Measurements from ENCODE around the gene FHIT.
"Not testable (repeated sequence)": the region's sequence is repeated elsewhere in the genome, so short reads cannot be mapped to it uniquely, and the experiment has no call there.

The FHIT gene

DNA sequence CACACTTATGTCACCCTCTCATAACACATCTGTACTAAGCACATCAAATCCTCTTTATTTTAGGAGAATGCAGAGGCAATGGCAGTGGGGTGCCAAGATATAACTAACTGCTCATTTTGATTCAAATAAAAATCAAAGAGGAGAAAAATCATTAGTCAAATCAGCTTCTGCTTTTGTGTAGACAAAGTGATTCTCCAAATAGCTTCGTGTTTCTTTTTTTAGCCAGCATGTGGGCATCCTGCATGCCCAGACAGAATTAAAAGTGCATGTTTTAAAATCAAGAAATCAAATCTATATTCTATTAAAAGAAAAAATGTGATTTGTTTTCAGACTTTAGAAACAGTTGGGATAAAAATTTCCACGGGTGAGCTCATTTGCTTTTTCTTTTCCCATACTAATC lies 1440.1 kb downstream of the FHIT start:
- H3K9me3 ChIP-seq (ENCODE audit: control insufficient read depth, low read length) = no peaks in the 10 kb centered on the region
- no peak overlapping the region for H3K4me3 ChIP-seq (ENCODE audit: low read length)
- H3K9ac ChIP-seq (ENCODE audit: low read length) = no peak overlapping the region
- DNase-seq (ENCODE audit: low read depth) = no peak
- H3K36me3 ChIP-seq (ENCODE audit: control insufficient read depth, insufficient read depth, low read length, severe bottlenecking) = no peaks in the 10 kb centered on the region
- no peaks in the 10 kb centered on the region for H3K27me3 ChIP-seq (replicated peaks; ENCODE audit: control insufficient read depth, insufficient read depth, low read length)
- H3K4me1 ChIP-seq (ENCODE audit: control insufficient read depth, insufficient read depth, low read length) = peaks cover 9% of the 10 kb centered on the region

DNA sequence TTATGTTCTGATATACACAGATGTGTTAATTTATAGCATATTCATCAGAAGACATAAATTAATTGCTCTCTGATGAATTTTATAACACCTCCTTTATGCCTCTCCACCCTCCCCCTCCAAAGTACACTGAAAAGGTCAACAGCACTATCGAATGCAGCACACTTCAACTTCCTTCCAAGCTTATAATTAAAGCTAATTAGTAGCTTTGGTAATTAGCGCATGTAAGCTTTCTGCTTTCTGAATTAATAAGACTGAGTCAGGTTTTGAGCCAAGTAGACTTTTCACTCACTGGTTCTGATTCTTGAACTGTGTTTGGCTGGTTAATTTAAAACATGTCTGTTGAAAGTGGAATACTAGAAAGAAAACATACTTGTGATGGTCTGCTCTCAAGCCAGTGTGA lies 1440.6 kb downstream of the FHIT start:
- H3K4me3 ChIP-seq (ENCODE audit: low read length) = no peak overlapping the region
- H3K9ac ChIP-seq (ENCODE audit: low read length) = no peak overlapping the region
- H3K4me1 ChIP-seq (ENCODE audit: control insufficient read depth, insufficient read depth, low read length) = peaks cover 9% of the 10 kb centered on the region
- H3K36me3 ChIP-seq (ENCODE audit: control insufficient read depth, insufficient read depth, low read length, severe bottlenecking) = no peaks in the 10 kb centered on the region
- H3K27me3 ChIP-seq (replicated peaks; ENCODE audit: control insufficient read depth, insufficient read depth, low read length) = no peaks in the 10 kb centered on the region
- no peak for DNase-seq (ENCODE audit: low read depth)
- no peaks in the 10 kb centered on the region for H3K9me3 ChIP-seq (ENCODE audit: control insufficient read depth, low read length)

GRCh38 chr3:59809710-59810444 lies 1441.4 kb downstream of the FHIT start:
- Histone ChIP-seq H3K4me1 (ENCODE audit: control insufficient read depth, insufficient read depth, low read length) (peaks cover 9% of the 10 kb centered on the region), H3K36me3 (ENCODE audit: control insufficient read depth, insufficient read depth, low read length, severe bottlenecking) (no peaks in the 10 kb centered on the region), H3K9me3 (ENCODE audit: control insufficient read depth, low read length) (no peaks in the 10 kb centered on the region), H3K4me3 (ENCODE audit: low read length) (no peak overlapping the region), H3K9ac (ENCODE audit: low read length) (peak overlapping the region; percentile 31), H3K27me3 (replicated peaks; ENCODE audit: control insufficient read depth, insufficient read depth, low read length) (no peaks in the 10 kb centered on the region)
- DNase-seq (ENCODE audit: low read depth) = peak; percentile 58

DNA sequence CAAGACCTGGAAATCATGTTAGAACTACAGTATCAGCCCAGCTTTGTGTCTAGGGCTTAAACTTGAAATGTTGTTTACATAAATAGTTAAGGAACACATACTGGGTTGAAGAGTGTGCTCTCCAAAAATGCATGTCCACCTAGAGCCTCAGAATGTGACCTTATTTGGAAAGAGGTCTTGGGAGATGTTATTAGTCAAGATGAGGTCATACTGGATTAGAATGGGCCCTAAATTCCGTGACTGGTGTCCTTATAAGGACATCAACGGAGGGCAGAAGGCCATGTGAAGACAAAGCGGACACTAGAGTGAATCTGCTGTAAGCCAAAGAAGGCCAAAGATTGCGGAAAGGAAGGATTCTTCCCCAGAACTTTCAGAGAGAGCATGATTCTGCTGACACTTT lies 1442.2 kb downstream of the FHIT start:
- Histone ChIP-seq H3K9ac (ENCODE audit: low read length) (no peak overlapping the region), H3K4me1 (ENCODE audit: control insufficient read depth, insufficient read depth, low read length) (peaks cover 9% of the 10 kb centered on the region), H3K4me3 (ENCODE audit: low read length) (no peak overlapping the region), H3K9me3 (ENCODE audit: control insufficient read depth, low read length) (no peaks in the 10 kb centered on the region), H3K27me3 (replicated peaks; ENCODE audit: control insufficient read depth, insufficient read depth, low read length) (no peaks in the 10 kb centered on the region), H3K36me3 (ENCODE audit: control insufficient read depth, insufficient read depth, low read length, severe bottlenecking) (no peaks in the 10 kb centered on the region)
- DNase-seq (ENCODE audit: low read depth) = peak; percentile 7

DNA sequence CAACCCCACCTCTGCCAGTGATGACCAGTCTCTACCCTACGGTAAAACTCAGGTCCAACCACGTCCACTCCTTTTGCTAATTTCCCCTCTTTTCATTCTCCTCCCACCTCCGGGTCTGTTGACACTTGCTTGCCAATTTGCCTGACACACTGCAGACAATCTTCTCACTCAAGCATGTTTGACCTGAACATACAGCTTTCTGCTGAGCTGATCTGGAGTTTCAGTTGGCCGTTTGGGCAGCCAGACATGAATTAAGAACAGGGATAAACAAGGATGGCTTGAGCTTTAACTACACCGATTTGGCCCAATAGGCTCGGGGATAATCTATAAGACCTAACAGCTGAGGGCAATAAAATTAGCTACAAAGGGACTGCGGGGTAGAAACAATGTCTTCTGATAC lies 1442.8 kb downstream of the FHIT start:
- Histone ChIP-seq H3K4me1 (ENCODE audit: control insufficient read depth, insufficient read depth, low read length) (peaks cover 9% of the 10 kb centered on the region), H3K9ac (ENCODE audit: low read length) (no peak overlapping the region), H3K27me3 (replicated peaks; ENCODE audit: control insufficient read depth, insufficient read depth, low read length) (no peaks in the 10 kb centered on the region), H3K36me3 (ENCODE audit: control insufficient read depth, insufficient read depth, low read length, severe bottlenecking) (no peaks in the 10 kb centered on the region), H3K9me3 (ENCODE audit: control insufficient read depth, low read length) (no peaks in the 10 kb centered on the region), H3K4me3 (ENCODE audit: low read length) (no peak overlapping the region)
- no peak for DNase-seq (ENCODE audit: low read depth)

DNA sequence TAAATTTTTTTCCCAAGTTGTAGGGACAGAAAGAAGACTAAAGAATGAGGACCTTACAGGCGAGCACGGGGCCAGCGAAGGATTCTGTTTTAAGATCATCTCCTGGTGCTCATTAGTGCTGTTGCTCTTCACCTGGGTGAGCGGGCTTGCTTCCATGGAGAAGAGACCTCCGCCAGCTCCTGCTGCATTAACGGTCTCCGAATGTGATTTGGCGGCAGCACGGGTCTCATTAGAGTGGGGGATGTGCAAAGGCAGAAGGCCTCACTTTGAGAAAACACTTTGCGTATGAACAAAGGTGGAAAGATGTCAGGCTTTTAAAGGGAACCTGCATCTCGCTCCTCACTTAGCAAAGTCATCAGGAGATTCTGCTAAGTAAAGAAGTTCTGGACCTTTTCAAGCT lies 1448.0 kb downstream of the FHIT start:
- no peaks in the 10 kb centered on the region for H3K4me1 ChIP-seq (ENCODE audit: control insufficient read depth, insufficient read depth, low read length)
- H3K9ac ChIP-seq (ENCODE audit: low read length) = no peak overlapping the region
- H3K9me3 ChIP-seq (ENCODE audit: control insufficient read depth, low read length) = no peaks in the 10 kb centered on the region
- no peaks in the 10 kb centered on the region for H3K27me3 ChIP-seq (replicated peaks; ENCODE audit: control insufficient read depth, insufficient read depth, low read length)
- H3K36me3 ChIP-seq (ENCODE audit: control insufficient read depth, insufficient read depth, low read length, severe bottlenecking) = no peaks in the 10 kb centered on the region
- no peak overlapping the region for H3K4me3 ChIP-seq (ENCODE audit: low read length)
- no peak for DNase-seq (ENCODE audit: low read depth)

- H3K4me1 ChIP-seq (ENCODE audit: control insufficient read depth, insufficient read depth, low read length); H3K4me3 ChIP-seq (ENCODE audit: low read length); H3K27me3 ChIP-seq (replicated peaks; ENCODE audit: control insufficient read depth, insufficient read depth, low read length); DNase-seq (ENCODE audit: low read depth); H3K36me3 ChIP-seq (ENCODE audit: control insufficient read depth, insufficient read depth, low read length, severe bottlenecking); H3K9me3 ChIP-seq (ENCODE audit: control insufficient read depth, low read length); H3K9ac ChIP-seq (ENCODE audit: low read length): not testable (repeated sequence)
These were observed 1448.8 kb downstream of the FHIT start for GRCh38 chr3:59802453-59802852.

DNA sequence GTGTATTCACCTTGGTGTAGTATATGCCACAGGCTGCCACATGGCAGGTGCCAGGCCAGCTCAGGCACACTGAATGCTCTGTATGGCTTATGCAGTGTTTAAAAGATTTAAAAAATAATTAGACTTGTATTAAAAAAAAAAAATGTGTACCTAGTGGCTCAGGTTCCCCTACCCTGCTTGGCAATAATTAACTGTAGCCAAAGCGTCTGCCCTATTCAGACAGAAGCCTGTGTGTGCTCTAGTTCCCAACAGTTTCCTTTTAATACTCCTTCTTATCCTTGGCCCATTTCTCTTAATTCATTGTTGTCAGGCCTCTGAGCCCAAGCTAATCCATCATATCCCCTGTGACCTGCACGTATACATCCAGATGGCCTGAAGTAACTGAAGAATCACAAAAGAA lies 1449.2 kb downstream of the FHIT start:
- no peak for DNase-seq (ENCODE audit: low read depth)

GRCh38 chr3:59800481-59800880 lies 1450.8 kb downstream of the FHIT start:
- H3K27me3 ChIP-seq (replicated peaks; ENCODE audit: control insufficient read depth, insufficient read depth, low read length) = no peaks in the 10 kb centered on the region
- H3K4me1 ChIP-seq (ENCODE audit: control insufficient read depth, insufficient read depth, low read length) = no peaks in the 10 kb centered on the region
- DNase-seq (ENCODE audit: low read depth) = no peak
- no peak overlapping the region for H3K9ac ChIP-seq (ENCODE audit: low read length)
- no peaks in the 10 kb centered on the region for H3K9me3 ChIP-seq (ENCODE audit: control insufficient read depth, low read length)
- H3K36me3 ChIP-seq (ENCODE audit: control insufficient read depth, insufficient read depth, low read length, severe bottlenecking) = no peaks in the 10 kb centered on the region
- no peak overlapping the region for H3K4me3 ChIP-seq (ENCODE audit: low read length)

More for the DNA sequence above, 1449.2 kb downstream of the FHIT start:
- no peaks in the 10 kb centered on the region for H3K4me1 ChIP-seq (ENCODE audit: control insufficient read depth, insufficient read depth, low read length)
- no peak overlapping the region for H3K9ac ChIP-seq (ENCODE audit: low read length)
- no peaks in the 10 kb centered on the region for H3K36me3 ChIP-seq (ENCODE audit: control insufficient read depth, insufficient read depth, low read length, severe bottlenecking)
- H3K27me3 ChIP-seq (replicated peaks; ENCODE audit: control insufficient read depth, insufficient read depth, low read length) = no peaks in the 10 kb centered on the region
- no peak overlapping the region for H3K4me3 ChIP-seq (ENCODE audit: low read length)
- no peaks in the 10 kb centered on the region for H3K9me3 ChIP-seq (ENCODE audit: control insufficient read depth, low read length)

DNA sequence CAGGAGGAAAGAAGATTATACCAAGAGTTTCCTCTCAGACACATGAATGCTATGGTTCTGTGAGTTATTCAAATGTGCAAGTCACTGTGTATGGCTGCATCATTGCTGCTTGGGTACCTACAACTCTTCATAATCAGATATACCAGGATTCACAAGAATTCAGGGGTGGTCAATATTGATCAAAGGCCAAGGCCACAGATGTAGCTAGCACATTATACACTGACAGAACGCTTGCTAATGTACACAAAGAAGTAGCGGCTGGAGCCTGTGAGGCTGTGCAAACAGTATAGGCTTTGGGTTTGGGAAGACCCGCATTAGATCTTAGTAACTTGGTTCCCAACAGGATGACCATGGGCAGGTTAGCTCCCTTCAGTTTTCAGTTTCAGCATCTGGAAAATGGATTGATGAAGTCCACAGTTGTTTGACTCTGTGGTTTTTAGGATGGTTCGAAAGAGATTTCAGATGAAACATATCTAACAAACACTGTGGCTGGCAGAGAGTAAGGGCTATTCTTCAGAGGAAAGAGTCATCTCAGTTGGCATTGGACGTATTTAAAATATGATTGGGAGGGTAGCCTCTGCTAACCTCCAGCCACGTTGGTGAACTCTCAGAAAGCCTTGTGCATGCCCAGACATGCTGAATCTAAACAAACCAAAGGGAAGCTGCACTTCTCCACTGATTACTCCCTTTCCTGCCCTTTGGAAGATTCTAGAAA lies 1452.7 kb downstream of the FHIT start:
- no peaks in the 10 kb centered on the region for H3K36me3 ChIP-seq (ENCODE audit: control insufficient read depth, insufficient read depth, low read length, severe bottlenecking)

GRCh38 chr3:59797533-59797932 lies 1453.7 kb downstream of the FHIT start:
- Histone ChIP-seq H3K27me3 (replicated peaks; ENCODE audit: control insufficient read depth, insufficient read depth, low read length) (no peaks in the 10 kb centered on the region), H3K4me1 (ENCODE audit: control insufficient read depth, insufficient read depth, low read length) (no peaks in the 10 kb centered on the region), H3K36me3 (ENCODE audit: control insufficient read depth, insufficient read depth, low read length, severe bottlenecking) (no peaks in the 10 kb centered on the region), H3K4me3 (ENCODE audit: low read length) (no peak overlapping the region), H3K9ac (ENCODE audit: low read length) (no peak overlapping the region), H3K9me3 (ENCODE audit: control insufficient read depth, low read length) (no peaks in the 10 kb centered on the region)
- DNase-seq (ENCODE audit: low read depth) = no peak

More for the DNA sequence above, 1452.7 kb downstream of the FHIT start:
- no peak for DNase-seq (ENCODE audit: low read depth)
- Histone ChIP-seq H3K9ac (ENCODE audit: low read length) (no peak overlapping the region), H3K9me3 (ENCODE audit: control insufficient read depth, low read length) (no peaks in the 10 kb centered on the region), H3K27me3 (replicated peaks; ENCODE audit: control insufficient read depth, insufficient read depth, low read length) (no peaks in the 10 kb centered on the region), H3K4me3 (ENCODE audit: low read length) (no peak overlapping the region), H3K4me1 (ENCODE audit: control insufficient read depth, insufficient read depth, low read length) (no peaks in the 10 kb centered on the region)
